GM12873 (cell line): Measurements from ENCODE around the gene CACNA2D1.

Experiments used
- CTCF ChIP-seq: IDR thresholded peaks from 2 replicates; pipeline ENCODE4 v1.5.1; 2012; ENCODE audit warnings: low read depth, mild to moderate bottlenecking, moderate library complexity, low read length, control low read depth; ENCODE audit not compliant: insufficient read depth; ENCODE audit errors: missing control alignments

The CACNA2D1 gene

GRCh38 chr7:82312646-82313045 lies 130.9 kb downstream of the CACNA2D1 start:
- TF ChIP-seq CTCF = no peak

- no peak for TF ChIP-seq CTCF
Measured at GRCh38 chr7:82305347-82306005, 138.1 kb downstream of the CACNA2D1 start.

- no peak for TF ChIP-seq CTCF
Measured at GRCh38 chr7:82294865-82295264, 148.7 kb downstream of the CACNA2D1 start.

GRCh38 chr7:82294382-82294784 lies 149.2 kb downstream of the CACNA2D1 start:
- no peak for TF ChIP-seq CTCF

- TF ChIP-seq CTCF = no peak
Measured at GRCh38 chr7:82293467-82293866, 150.1 kb downstream of the CACNA2D1 start.

- TF ChIP-seq CTCF = no peak
Measured at GRCh38 chr7:82291931-82292330, 151.6 kb downstream of the CACNA2D1 start.

GRCh38 chr7:82289889-82290288 lies 153.7 kb downstream of the CACNA2D1 start:
- no peak for TF ChIP-seq CTCF
